Inflammatory macrophage treated with lipopolysaccharide for 1 hour (primary cell): ENCODE data around the gene MYBPHL.
A peak's percentile ranks its signal among the peaks of the same experiment; 100 is the strongest.

Experiments used
- DNase-seq, 2 donors: peaks; one replicate each; pipeline ENCODE4 v3.0.0-alpha.2; 2020 to 2022

MYBPHL gene

GRCh38 chr1:109263597-109264378 is 43.0 kb downstream of the MYBPHL start:
- peak; percentile 66 to 87 for DNase-seq

GRCh38 chr1:109263234-109263596 is 43.6 kb downstream of the MYBPHL start:
- no peak for DNase-seq

DNA sequence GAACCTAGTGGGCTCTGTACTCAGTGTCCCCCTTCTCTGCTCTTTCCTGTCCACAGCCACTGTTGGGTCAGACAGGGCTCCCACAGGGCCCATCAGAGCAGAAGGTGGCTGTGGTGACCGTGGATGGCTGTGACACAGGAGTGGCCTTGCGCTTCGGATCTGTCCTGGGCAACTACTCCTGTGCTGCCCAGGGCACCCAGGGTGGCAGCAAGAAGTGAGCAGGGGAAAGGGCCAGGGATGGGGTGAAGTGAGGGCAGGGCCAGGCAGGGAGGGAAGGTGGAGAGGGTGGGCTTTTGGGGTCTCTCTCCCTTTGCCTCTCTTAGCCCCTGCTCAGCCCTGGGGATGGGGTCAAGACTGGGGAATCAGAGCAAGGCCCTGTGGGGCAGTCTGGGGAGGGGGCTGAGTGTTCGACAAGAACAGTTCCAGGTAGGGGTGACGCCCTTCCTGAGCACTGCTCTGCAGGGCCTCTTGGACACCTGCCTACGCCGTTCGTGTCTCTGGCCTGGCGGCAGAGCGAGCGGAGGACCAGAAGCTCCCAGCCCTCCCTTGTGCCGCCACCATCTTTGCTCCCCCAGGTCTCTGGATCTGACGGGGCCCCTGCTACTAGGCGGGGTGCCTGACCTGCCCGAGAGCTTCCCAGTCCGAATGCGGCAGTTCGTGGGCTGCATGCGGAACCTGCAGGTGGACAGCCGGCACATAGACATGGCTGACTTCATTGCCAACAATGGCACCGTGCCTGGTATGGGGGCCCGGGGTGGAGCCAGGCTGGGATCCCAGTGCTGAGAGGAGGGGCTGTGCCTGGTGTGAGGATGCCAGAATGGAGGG is 44.4 kb downstream of the MYBPHL start:
- no peak for DNase-seq

DNA sequence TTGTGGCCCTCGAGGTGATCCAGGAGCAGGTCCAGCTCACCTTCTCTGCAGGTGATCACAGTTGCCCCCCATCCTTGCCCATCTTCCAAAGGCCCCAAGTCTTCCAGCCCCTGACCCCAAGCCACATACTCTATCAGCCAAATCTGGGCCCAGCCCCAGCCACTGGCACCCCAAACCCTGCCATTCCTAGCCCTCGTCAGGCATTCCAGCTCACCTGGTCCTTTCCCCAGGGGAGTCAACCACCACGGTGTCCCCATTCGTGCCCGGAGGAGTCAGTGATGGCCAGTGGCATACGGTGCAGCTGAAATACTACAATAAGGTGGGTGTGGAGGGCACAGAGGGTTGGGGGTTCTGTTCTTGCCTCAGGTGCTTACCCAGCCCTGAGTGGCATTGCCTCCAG is 45.2 kb downstream of the MYBPHL start:
- no peak for DNase-seq

GRCh38 chr1:109261006-109261405 is 45.8 kb downstream of the MYBPHL start:
- DNase-seq, result no peak

GRCh38 chr1:109259674-109260557 is 46.9 kb downstream of the MYBPHL start:
- no peak for DNase-seq

GRCh38 chr1:109258481-109259466 is 48.0 kb downstream of the MYBPHL start:
- DNase-seq, result no peak

- DNase-seq, result no peak
These were observed 49.0 kb downstream of the MYBPHL start for GRCh38 chr1:109257682-109258421.

GRCh38 chr1:109256971-109257681 is 49.7 kb downstream of the MYBPHL start:
- no peak for DNase-seq

DNA sequence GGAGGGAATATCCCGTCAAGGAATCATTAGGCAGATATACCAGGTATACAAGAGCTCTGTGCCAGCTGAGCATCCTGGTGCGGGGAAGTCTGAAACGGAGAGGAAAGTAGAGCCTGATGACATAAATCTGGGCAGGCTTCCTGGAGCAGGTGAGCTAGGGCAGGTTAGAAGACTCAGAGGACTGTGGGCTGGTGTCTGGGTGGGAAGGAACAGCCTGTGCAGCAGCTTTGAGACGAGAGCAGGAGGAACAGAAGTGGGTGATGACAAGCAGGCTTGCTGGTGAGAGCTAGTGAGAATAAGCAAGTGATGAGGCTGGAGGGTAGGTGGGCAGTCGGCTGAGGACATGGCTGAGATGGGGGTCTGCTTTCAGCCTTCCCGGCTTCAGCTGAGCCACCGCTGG is 50.7 kb downstream of the MYBPHL start:
- no peak for DNase-seq

DNA sequence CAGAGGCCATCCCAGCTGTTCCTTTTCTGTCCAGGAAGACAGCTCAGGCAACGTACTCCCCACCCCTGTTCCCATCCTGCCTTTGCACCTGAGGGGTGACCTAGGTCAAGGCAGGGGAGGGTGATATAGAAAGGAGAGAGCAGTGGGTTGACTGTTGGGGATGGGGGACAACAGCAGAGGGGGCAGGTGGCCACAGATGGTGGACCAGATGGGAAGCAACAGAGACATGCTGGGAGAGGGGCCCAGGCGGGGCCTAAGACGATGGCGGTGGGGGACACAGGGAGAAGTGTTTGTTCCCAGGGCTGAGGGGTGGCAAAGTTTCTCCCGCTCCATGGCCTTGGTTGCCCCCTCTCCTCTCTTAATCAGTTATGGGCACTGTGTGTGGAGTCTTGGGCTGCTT is 51.1 kb downstream of the MYBPHL start:
- no peak for DNase-seq

GRCh38 chr1:109255097-109255651 is 51.6 kb downstream of the MYBPHL start:
- DNase-seq, result no peak

GRCh38 chr1:109254621-109255096 is 52.2 kb downstream of the MYBPHL start:
- no peak for DNase-seq

DNA sequence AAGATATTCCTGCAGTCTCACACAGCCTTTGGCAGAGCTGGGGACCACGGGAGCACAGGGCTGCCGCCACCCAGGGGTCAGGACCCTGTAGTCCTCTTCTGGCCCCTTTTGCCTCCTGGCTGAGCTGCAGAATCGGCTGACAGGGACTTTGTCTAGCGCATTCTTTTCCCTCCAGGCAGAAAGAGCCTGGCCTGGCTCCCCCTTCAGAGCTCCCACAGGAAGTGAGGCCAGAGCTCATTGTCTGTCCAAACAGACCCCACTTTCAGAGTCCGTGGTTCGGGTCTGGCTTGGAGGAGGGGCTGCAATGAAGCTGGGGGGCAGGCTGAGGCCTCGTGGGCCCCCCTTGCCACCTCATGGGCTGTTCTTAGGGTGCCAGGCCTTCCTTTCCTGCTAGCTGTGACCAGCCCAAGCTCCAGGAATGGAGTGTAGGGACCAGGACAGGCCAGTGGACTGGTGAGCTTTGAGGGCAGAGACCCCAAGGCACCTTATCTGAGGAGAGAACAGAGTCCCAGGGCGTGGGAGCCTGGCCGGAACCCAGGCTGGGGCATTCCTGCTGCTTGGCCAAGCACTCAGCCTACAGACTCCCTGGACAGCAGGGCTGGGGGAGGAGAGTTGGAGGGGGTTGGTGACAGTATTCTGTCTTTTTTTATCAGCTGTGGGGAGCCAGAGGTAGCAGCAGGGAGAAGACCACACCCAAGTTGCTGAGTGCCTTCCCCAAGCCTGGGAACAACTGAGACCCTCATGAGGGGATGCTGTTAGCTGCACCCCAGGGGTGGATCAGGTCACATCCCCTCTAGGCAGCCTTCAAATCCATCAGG is 52.8 kb downstream of the MYBPHL start:
- no peak for DNase-seq

DNA sequence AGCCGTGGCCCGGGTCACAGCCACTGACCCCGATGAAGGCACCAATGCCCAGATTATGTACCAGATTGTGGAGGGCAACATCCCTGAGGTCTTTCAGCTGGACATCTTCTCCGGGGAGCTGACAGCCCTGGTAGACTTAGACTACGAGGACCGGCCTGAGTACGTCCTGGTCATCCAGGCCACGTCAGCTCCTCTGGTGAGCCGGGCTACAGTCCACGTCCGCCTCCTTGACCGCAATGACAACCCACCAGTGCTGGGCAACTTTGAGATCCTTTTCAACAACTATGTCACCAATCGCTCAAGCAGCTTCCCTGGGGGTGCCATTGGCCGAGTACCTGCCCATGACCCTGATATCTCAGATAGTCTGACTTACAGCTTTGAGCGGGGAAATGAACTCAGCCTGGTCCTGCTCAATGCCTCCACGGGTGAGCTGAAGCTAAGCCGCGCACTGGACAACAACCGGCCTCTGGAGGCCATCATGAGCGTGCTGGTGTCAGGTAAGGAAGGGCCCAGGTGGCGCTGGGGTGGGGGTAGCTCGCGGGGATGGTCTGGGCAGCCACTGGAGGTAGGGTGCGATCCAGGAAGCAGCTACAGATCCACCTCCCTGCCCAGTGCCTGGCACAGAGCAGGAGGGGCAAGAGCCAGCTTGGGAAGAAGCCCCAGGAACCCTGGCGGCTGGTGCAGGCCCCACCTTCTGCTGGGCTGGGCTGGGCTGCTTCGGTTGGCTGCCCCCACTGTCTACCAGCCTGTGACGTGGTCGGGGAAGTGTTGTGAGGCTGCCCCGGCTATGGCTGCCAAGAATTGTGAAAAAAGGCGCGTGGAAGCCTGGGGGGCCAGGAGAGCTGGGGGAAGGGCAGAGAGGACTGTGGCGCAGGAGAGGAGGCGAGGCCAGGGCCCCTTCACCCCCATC is 53.7 kb downstream of the MYBPHL start:
- no peak for DNase-seq

- DNase-seq, result no peak
These were observed 54.5 kb downstream of the MYBPHL start for GRCh38 chr1:109252167-109252892.
